GM20000 (cell line): ENCODE results near the gene WWOX.

Experiments
- DNase-seq: peaks from one replicate; pipeline ENCODE4 v3.0.0; 2012; ENCODE audit warnings: low spot score
- TF ChIP-seq, protein P1 (sequence below): IDR thresholded peaks from 2 replicates; pipeline ENCODE4 v1.5.1; 2012; ENCODE audit warnings: mild to moderate bottlenecking, control low read depth; ENCODE audit errors: extremely low read depth, missing control alignments

Gene WWOX

DNA sequence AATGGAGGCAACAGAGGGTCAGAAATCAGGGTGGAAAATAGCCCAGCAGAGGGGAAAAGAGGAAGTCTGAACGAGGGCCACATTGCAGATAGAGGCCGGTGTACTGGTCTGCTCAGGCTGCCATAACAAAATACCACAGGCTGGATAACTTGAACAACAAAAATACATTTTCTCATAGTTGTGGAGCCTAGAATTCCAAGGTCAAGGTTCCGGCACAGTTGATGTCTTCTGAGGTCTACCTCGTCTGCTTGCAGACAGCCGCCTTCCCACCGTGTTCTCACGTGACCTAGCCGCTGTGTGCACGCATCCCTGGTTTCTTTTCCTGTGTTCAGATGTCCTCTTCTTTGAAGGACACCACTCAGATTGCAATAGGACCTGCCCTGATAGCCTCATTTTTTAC lies 249.4 kb downstream of the WWOX start:
- TF ChIP-seq, protein P1, sequence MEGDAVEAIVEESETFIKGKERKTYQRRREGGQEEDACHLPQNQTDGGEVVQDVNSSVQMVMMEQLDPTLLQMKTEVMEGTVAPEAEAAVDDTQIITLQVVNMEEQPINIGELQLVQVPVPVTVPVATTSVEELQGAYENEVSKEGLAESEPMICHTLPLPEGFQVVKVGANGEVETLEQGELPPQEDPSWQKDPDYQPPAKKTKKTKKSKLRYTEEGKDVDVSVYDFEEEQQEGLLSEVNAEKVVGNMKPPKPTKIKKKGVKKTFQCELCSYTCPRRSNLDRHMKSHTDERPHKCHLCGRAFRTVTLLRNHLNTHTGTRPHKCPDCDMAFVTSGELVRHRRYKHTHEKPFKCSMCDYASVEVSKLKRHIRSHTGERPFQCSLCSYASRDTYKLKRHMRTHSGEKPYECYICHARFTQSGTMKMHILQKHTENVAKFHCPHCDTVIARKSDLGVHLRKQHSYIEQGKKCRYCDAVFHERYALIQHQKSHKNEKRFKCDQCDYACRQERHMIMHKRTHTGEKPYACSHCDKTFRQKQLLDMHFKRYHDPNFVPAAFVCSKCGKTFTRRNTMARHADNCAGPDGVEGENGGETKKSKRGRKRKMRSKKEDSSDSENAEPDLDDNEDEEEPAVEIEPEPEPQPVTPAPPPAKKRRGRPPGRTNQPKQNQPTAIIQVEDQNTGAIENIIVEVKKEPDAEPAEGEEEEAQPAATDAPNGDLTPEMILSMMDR, result no peak

DNA sequence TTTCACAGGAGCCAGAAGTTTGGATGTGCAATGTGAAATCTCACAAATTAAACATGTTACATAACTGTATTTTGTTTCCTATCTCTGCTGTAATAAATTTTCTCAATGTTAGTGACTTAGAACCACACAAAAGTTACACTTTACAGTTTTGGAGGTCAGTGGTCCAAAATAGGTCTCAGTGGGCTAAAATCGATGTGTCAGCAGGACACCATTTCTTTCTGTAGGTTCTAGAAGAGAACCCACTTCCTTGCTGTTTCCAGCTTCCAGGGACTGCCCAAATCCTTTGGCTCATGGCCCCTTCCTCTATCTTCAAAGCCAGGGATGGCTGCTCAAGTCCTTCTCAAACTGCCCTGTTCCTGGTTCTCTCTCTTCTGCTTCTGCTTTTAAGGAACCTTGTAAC lies 252.7 kb downstream of the WWOX start:
- DNase-seq, result no peak
- TF ChIP-seq, protein P1, result no peak

More for the DNA sequence above, 249.4 kb downstream of the WWOX start:
- DNase-seq, result no peak

DNA sequence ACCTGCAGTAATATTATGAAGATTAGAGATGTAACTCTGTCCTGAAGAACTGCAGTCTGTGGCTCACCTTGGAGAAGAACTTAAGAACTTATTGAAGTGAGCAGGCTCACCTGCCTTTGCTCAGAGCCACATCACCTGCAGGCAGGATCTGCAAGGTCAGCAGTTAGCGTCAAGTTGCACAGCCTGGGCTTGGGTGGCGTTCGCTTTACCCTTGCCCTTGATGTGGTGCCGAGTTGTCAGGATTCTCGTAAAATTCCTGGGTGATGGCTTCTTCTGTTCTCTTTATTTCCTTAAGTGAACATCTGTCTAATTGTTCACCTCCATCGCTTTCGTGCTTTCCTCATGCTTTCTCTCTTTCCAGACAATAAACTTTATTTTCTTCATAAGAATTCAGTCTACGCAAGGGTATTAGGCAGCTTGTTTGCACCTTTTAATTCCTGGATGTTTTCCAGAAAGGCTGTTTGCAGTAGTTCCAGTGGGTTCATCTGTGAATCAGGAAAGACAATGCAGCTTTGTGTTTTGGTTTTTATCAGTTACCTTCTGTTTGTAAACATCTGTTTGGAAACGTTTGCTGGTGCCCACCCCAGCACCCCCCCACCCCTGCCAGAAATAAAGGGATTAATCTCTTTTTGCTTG lies 254.3 kb downstream of the WWOX start:
- TF ChIP-seq, protein P1, result no peak
- no peak for DNase-seq

DNA sequence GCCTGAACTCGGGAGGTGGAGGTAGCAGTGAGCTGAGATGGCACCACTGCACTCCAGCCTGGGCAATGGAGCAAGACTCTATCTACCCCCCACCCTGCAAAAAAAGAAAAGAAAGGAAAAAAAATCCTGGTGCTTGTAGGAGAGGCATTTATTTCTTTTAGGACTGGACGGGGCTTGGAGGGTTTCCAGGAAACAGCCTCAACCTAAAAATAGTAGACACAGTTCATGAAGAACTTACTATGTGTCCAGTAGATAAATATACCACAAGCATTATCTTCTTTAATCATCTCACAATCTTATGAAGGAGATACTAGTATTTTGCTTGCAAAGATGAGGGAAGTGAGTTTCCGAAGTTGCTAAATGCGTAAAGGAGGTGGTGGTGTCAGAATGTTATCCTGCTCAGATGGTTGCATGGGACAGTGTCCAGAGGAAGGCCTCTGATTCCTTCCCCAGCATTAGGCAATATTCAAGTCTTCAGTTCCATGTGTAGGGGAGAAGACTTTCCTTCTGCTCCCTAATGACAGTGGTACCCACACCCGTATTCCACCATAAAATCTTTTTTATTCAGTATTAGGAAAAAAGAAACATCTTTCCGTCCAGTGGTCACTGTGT lies 263.2 kb downstream of the WWOX start:
- TF ChIP-seq, protein P1, result no peak
- no peak for DNase-seq

DNA sequence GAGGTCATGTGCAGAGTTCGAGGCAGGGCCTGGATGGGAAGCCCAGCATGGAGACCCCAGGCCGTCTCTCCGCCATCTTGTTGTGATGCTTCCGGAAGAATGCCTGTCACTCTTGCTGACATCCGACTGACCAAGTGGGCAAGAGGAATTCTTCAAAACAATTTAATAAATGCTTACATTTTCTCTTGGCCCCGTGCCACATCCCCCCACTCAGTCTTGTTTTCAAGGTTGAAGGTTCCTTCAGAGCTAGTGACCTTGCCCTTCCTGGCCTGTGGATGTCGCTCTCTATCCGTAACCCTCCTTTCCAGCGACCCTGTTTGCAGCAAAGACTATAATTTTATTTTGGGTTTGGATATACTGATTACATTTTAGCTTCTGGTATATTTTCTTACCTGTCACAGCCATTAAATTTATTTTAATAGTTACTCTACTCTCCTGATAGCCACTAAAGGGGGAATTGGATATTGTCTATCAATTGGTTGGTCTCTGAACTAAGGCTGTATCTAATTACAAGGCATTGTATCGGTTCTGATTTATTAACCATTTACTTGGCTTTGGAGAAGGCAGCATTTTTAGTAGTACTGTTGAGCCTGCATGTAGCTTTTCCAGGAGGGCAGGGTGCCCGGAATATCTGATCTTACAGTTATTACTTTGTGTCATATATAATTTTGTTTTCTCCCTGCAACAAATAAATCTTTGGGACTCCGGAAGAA lies 264.5 kb downstream of the WWOX start:
- DNase-seq, result no peak
- TF ChIP-seq, protein P1, result no peak

DNA sequence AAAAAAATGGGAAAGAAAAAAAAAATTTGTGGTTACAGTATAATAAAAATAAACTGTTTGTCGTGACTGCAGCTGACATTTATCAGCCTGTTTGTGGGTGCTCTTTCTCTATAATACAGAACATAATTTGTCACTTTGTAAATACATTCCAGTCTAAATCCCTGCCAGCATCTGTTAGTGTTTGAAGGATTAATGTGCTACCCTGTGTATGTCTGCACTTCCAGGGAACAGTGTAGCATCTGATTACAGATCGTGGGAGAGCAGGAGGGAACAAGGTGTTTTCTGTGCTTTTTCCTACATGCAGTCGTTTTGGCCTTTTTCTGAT lies 265.1 kb downstream of the WWOX start:
- TF ChIP-seq, protein P1, result no peak
- no peak for DNase-seq

DNA sequence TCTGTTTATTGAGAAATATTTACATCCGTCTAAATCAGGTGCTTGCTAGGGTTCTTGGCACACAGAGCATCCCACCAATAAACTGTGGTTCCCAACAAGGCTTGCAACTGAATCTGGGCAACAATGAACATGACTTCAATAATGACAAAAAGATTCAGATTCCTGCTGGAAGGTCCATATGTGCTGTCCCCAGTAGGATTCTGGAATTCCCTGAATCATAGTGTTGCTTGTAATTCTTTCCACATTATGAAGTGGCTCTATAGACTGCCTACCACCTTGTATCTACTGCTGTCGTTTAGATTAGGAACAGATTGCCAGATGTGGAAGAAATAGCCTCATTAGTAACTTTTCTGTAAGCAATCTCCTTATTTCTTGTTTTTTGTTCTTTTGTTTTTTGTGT lies 265.9 kb downstream of the WWOX start:
- TF ChIP-seq, protein P1, result no peak
- DNase-seq, result no peak
